Measurements from ENCODE around the gene MPV17. TPM values are rescaled to one million over a fixed set of nuclear protein-coding genes. Genes with fewer than 3 reads are reported as not detected.

MPV17 gene
- total and polyA plus RNA-seq, 9 of the 15 experiments (the other 6 are each of a cell fraction or from before 2014, with no cell fraction given) = 54.7 to 140 (median 70.2) TPM

- Histone ChIP-seq H3K4me2 (ENCODE audit: insufficient read depth, low read length) (no peak overlapping the region), H3K27me3 (ENCODE audit: control insufficient read depth in 2 of 2, insufficient read depth in 2 of 2, low read length in 2 of 2) (no peaks in the 10 kb centered on the region), H3K27ac (ENCODE audit: extremely low read depth, low read depth, low read length) (no peak overlapping the region), H3K9ac (ENCODE audit: insufficient read depth in 1 of 2, low read depth in 2 of 2, low read length in 2 of 2) (peak overlapping the region in 1 of 2 experiments; percentile 27; a peak in 1 of 4 replicates), H3K9me1 (ENCODE audit: control insufficient read depth, insufficient read depth, low read length) (peaks cover 7% of the 10 kb centered on the region), H2AFZ (ENCODE audit: low read depth, low read length) (no peak overlapping the region), H3K79me2 (ENCODE audit: control insufficient read depth, insufficient read depth, low read length) (peaks cover 14% of the 10 kb centered on the region), H3K4me1 (replicated peaks in 1 of 2; ENCODE audit: control insufficient read depth in 2 of 2, insufficient read depth in 2 of 2, low read length in 2 of 2) (peaks cover 13 to 15% of the 10 kb centered on the region in 2 experiments), H3K9me3 (replicated peaks; ENCODE audit: control insufficient read depth, insufficient read depth, low read depth, low read length) (no peaks in the 10 kb centered on the region), H4K20me1 (replicated peaks; ENCODE audit: control insufficient read depth, insufficient read depth, low read length) (0 out of 2 replicates have a peak, but pooled peaks cover 6% of the 10 kb centered on the region), H3K36me3 (ENCODE audit: control insufficient read depth, insufficient read depth, low read length) (peaks cover 18% of the 10 kb centered on the region; the same call in 2 of the 3 replicates), H3K4me3 (no peak overlapping the region)
- no peak for DNase-seq (ENCODE audit: extremely low read depth in 1 of 4, low spot score in 3 of 4)
- intact Hi-C loops (cut with micrococcal nuclease) (no loop called here), in situ Hi-C loops (cut with MboI) (no loop called here)
- ATAC-seq = no peak
- ChIA-PET POLR2A (interaction anchor here (0.6 to 1.2 kb wide), 3 partner anchors 14 to 25 kb away, joined by 3 to 9 read pairs (median 3); no protein-coding TSS in a partner anchor), CTCF (ENCODE audit: low intra/inter-chr PET ratio) (no interaction called here)
- 79% methylated on average over 12 of the region's 12 CpGs for WGBS (ENCODE audit: insufficient coverage, low coverage, missing lambda C conversion rate)
- BruUV-seq (replicated peaks) = no TSS peak
- TF ChIP-seq NFIC (IDR thresholded peaks at IDR 0.05) (peak; percentile 75), POLR2G (IDR thresholded peaks at IDR 0.05; ENCODE audit: low read depth, low read length) (0 out of 2 replicates have a peak, but pooled peaks have one; percentile 17), NCOA2 (IDR thresholded peaks at IDR 0.05; ENCODE audit: partially characterized antibody in 2 of 2) (no peak), ZNF699 (CRISPR knock-in tag; IDR thresholded peaks at IDR 0.05; ENCODE audit: insufficient replicate concordance) (no peak), MXD1 (CRISPR knock-in tag; IDR thresholded peaks at IDR 0.05; ENCODE audit: borderline replicate concordance, poor library complexity, severe bottlenecking) (no peak), DNMT1 (IDR thresholded peaks at IDR 0.05) (no peak), MECOM (CRISPR knock-in tag; IDR thresholded peaks at IDR 0.05) (no peak), DEAF1 (CRISPR knock-in tag; IDR thresholded peaks at IDR 0.05) (no peak), ZNF707 (CRISPR knock-in tag; conservative IDR thresholded peaks at IDR 0.05) (no peak), ELF4 (CRISPR knock-in tag; IDR thresholded peaks at IDR 0.05) (no peak), POLR2AphosphoS2 (IDR thresholded peaks at IDR 0.05; ENCODE audit: low read length) (no peak), ZNF584 (CRISPR knock-in tag; IDR thresholded peaks at IDR 0.05; ENCODE audit: low read depth) (no peak)
- no peak for FAIRE-seq
Observed at GRCh38 chr2:27316655-27317412, 6.1 kb downstream of the MPV17 start.

All from K562 (cell line).